Measurements from ENCODE around the gene GABRG3.

The GABRG3 gene

GRCh38 chr15:27456807-27457206 lies 485.8 kb downstream of the GABRG3 start:
- DNase-seq (ENCODE audit: low read depth in 1 of 2, low spot score in 1 of 2) = no peak
- Histone ChIP-seq H3K27me3 (ENCODE audit: insufficient read depth, poor library complexity, severe bottlenecking) (no peaks in the 10 kb centered on the region), H3K4me3 (replicated peaks; ENCODE audit: insufficient read depth, low read length) (no peak overlapping the region), H3K27ac (replicated peaks) (no peak overlapping the region)
- TF ChIP-seq REST (IDR thresholded peaks at IDR 0.05; ENCODE audit: insufficient replicate concordance, low read depth) (no peak), POLR2AphosphoS5 (IDR thresholded peaks at IDR 0.05; ENCODE audit: low read depth) (no peak)

GRCh38 chr15:27457766-27458165 lies 486.8 kb downstream of the GABRG3 start:
- no peak for DNase-seq (ENCODE audit: low read depth in 1 of 2, low spot score in 1 of 2)
- Histone ChIP-seq H3K27me3 (ENCODE audit: insufficient read depth, poor library complexity, severe bottlenecking) (no peaks in the 10 kb centered on the region), H3K27ac (replicated peaks) (no peak overlapping the region), H3K4me3 (replicated peaks; ENCODE audit: insufficient read depth, low read length) (no peak overlapping the region)
- no peak for TF ChIP-seq SPI1 (IDR thresholded peaks at IDR 0.05; ENCODE audit: borderline replicate concordance, low read depth)
- no peak for TF ChIP-seq CTCF (IDR thresholded peaks at IDR 0.05; ENCODE audit: insufficient read depth, low read length)

- TF ChIP-seq POLR2AphosphoS5 (IDR thresholded peaks at IDR 0.05; ENCODE audit: low read depth) = no peak
- no peak for TF ChIP-seq GABPA (IDR thresholded peaks at IDR 0.05; ENCODE audit: low read depth)
- TF ChIP-seq REST (IDR thresholded peaks at IDR 0.05; ENCODE audit: insufficient replicate concordance, low read depth) = no peak
- TF ChIP-seq SPI1 (IDR thresholded peaks at IDR 0.05; ENCODE audit: borderline replicate concordance, low read depth) = no peak
- no peak for TF ChIP-seq CTCF (IDR thresholded peaks at IDR 0.05; ENCODE audit: insufficient read depth, low read length)
- no peak overlapping the region for H3K4me3 ChIP-seq (replicated peaks; ENCODE audit: insufficient read depth, low read length)
- no peak for DNase-seq (ENCODE audit: low read depth in 1 of 2, low spot score in 1 of 2)
- no peaks in the 10 kb centered on the region for H3K27me3 ChIP-seq (ENCODE audit: insufficient read depth, poor library complexity, severe bottlenecking)
- H3K27ac ChIP-seq (replicated peaks) = no peak overlapping the region
Measured at GRCh38 chr15:27458345-27459084, 487.5 kb downstream of the GABRG3 start.

GRCh38 chr15:27459836-27460235 lies 488.9 kb downstream of the GABRG3 start:
- H3K27ac ChIP-seq (replicated peaks) = no peak overlapping the region
- no peaks in the 10 kb centered on the region for H3K27me3 ChIP-seq (ENCODE audit: insufficient read depth, poor library complexity, severe bottlenecking)
- TF ChIP-seq CTCF (IDR thresholded peaks at IDR 0.05; ENCODE audit: insufficient read depth, low read length) = no peak
- TF ChIP-seq POLR2AphosphoS5 (IDR thresholded peaks at IDR 0.05; ENCODE audit: low read depth) = no peak
- no peak for TF ChIP-seq GABPA (IDR thresholded peaks at IDR 0.05; ENCODE audit: low read depth)
- TF ChIP-seq SPI1 (IDR thresholded peaks at IDR 0.05; ENCODE audit: borderline replicate concordance, low read depth) = no peak
- TF ChIP-seq REST (IDR thresholded peaks at IDR 0.05; ENCODE audit: insufficient replicate concordance, low read depth) = no peak
- no peak overlapping the region for H3K4me3 ChIP-seq (replicated peaks; ENCODE audit: insufficient read depth, low read length)
- DNase-seq (ENCODE audit: low read depth in 1 of 2, low spot score in 1 of 2) = no peak

All from HL-60 (cell line).